ENCODE data around the gene DNAJC10. TPM values are rescaled to one million over a fixed set of nuclear protein-coding genes. Genes with fewer than 3 reads are reported as not detected.
"Not testable (repeated sequence)": the region's sequence is repeated elsewhere in the genome, so short reads cannot be mapped to it uniquely, and the experiment has no call there.

The DNAJC10 gene
- total and polyA plus RNA-seq, 4 experiments from 2014 or later: 52.2 to 62.4 (median 56.9) TPM

GRCh38 chr2:182736856-182737255, 20.8 kb downstream of the DNAJC10 start:
- H3K36me3 Mint-ChIP-seq: peaks cover 33 to 39% of the 10 kb centered on the region in 2 donors
- H3K4me1 ChIP-seq (ENCODE audit: insufficient read depth, low read length); H3K27me3 ChIP-seq (ENCODE audit: insufficient read depth, low read length); H3K9me3 ChIP-seq (ENCODE audit: control insufficient read depth in 1 of 2, low read length in 2 of 2); CTCF ChIA-PET (ENCODE audit: partially characterized antibody); H3K27ac Mint-ChIP-seq; H3K9me3 Mint-ChIP-seq; H3K4me3 ChIP-seq (ENCODE audit: low read length in 2 of 2); H3K36me3 ChIP-seq (ENCODE audit: insufficient read depth, low read length); intact Hi-C loops (cut with micrococcal nuclease); H3K27me3 Mint-ChIP-seq; H3K27ac ChIP-seq (ENCODE audit: low read depth, low read length); H3K4me3 Mint-ChIP-seq; DNase-seq; POLR2A ChIA-PET (ENCODE audit: partially characterized antibody); H3K4me1 Mint-ChIP-seq: not testable (repeated sequence)

- CTCF ChIA-PET (ENCODE audit: partially characterized antibody): no interaction called here
- H3K36me3 ChIP-seq (ENCODE audit: insufficient read depth, low read length): peaks cover 17% of the 10 kb centered on the region
- intact Hi-C loops (cut with micrococcal nuclease): no loop called here
- H3K4me1 ChIP-seq (ENCODE audit: insufficient read depth, low read length): peaks cover 9% of the 10 kb centered on the region
- peak in 4 of 5 donors; percentile 2 to 22 (median 16) for DNase-seq
- Mint-ChIP-seq H3K27ac (no peak overlapping the region), H3K9me3 (peaks cover 0 to 2% (median 0%) of the 10 kb centered on the region in 8 donors), H3K36me3 (peaks cover 53 to 55% of the 10 kb centered on the region in 2 donors), H3K27me3 (no peaks in the 10 kb centered on the region), H3K4me1 (peaks cover 4 to 8% (median 5%) of the 10 kb centered on the region in 4 donors), H3K4me3 (no peak overlapping the region)
- H3K9me3 ChIP-seq (ENCODE audit: control insufficient read depth in 1 of 2, low read length in 2 of 2): no peaks in the 10 kb centered on the region
- H3K27me3 ChIP-seq (ENCODE audit: insufficient read depth, low read length): no peaks in the 10 kb centered on the region
- no peak overlapping the region for H3K27ac ChIP-seq (ENCODE audit: low read depth, low read length)
- POLR2A ChIA-PET (ENCODE audit: partially characterized antibody): no interaction called here
- H3K4me3 ChIP-seq (ENCODE audit: low read length in 2 of 2): no peak overlapping the region
These were observed 24.6 kb downstream of the DNAJC10 start for GRCh38 chr2:182740701-182741100.

- Mint-ChIP-seq H3K27me3 (no peaks in the 10 kb centered on the region), H3K36me3 (peaks cover 57 to 62% of the 10 kb centered on the region in 2 donors), H3K4me3 (no peak overlapping the region), H3K27ac (no peak overlapping the region), H3K9me3 (peaks cover 0 to 3% (median 0%) of the 10 kb centered on the region in 8 donors), H3K4me1 (peaks cover 4 to 8% (median 5%) of the 10 kb centered on the region in 4 donors)
- DNase-seq: no peak
- CTCF ChIA-PET (ENCODE audit: partially characterized antibody): no interaction called here
- no peak overlapping the region for H3K4me3 ChIP-seq (ENCODE audit: low read length in 2 of 2)
- H3K36me3 ChIP-seq (ENCODE audit: insufficient read depth, low read length): peaks cover 15% of the 10 kb centered on the region
- H3K9me3 ChIP-seq (ENCODE audit: control insufficient read depth in 1 of 2, low read length in 2 of 2): no peaks in the 10 kb centered on the region
- no peak overlapping the region for H3K27ac ChIP-seq (ENCODE audit: low read depth, low read length)
- H3K4me1 ChIP-seq (ENCODE audit: insufficient read depth, low read length): peaks cover 9% of the 10 kb centered on the region
- no peaks in the 10 kb centered on the region for H3K27me3 ChIP-seq (ENCODE audit: insufficient read depth, low read length)
- POLR2A ChIA-PET (ENCODE audit: partially characterized antibody): no interaction called here
- intact Hi-C loops (cut with micrococcal nuclease): no loop called here
These were observed 25.6 kb downstream of the DNAJC10 start for GRCh38 chr2:182741620-182742019.

GRCh38 chr2:182744490-182744889, 28.4 kb downstream of the DNAJC10 start:
- H3K9me3 Mint-ChIP-seq: peaks cover 0 to 3% (median 0%) of the 10 kb centered on the region in 8 donors
- Histone ChIP-seq H3K27me3 (ENCODE audit: insufficient read depth, low read length) (no peaks in the 10 kb centered on the region), H3K27ac (ENCODE audit: low read depth, low read length) (no peak overlapping the region), H3K4me3 (ENCODE audit: low read length in 2 of 2) (no peak overlapping the region), H3K9me3 (ENCODE audit: control insufficient read depth in 1 of 2, low read length in 2 of 2) (no peaks in the 10 kb centered on the region), H3K36me3 (ENCODE audit: insufficient read depth, low read length) (peaks cover 8% of the 10 kb centered on the region), H3K4me1 (ENCODE audit: insufficient read depth, low read length) (peaks cover 9% of the 10 kb centered on the region)
- no peak for DNase-seq
- peaks cover 47 to 55% of the 10 kb centered on the region in 2 donors for H3K36me3 Mint-ChIP-seq
- intact Hi-C loops (cut with micrococcal nuclease): no loop called here
- no peak overlapping the region for H3K4me3 Mint-ChIP-seq
- no peaks in the 10 kb centered on the region for H3K27me3 Mint-ChIP-seq
- H3K4me1 Mint-ChIP-seq: peaks cover 4 to 8% (median 5%) of the 10 kb centered on the region in 4 donors
- no peak overlapping the region for H3K27ac Mint-ChIP-seq
- ChIA-PET CTCF (ENCODE audit: partially characterized antibody) (no interaction called here), POLR2A (ENCODE audit: partially characterized antibody) (no interaction called here)

GRCh38 chr2:182745061-182745460, 29.0 kb downstream of the DNAJC10 start:
- Mint-ChIP-seq H3K4me1 (peaks cover 4 to 8% (median 5%) of the 10 kb centered on the region in 4 donors), H3K36me3 (peaks cover 53 to 59% of the 10 kb centered on the region in 2 donors), H3K4me3 (no peak overlapping the region), H3K27me3 (no peaks in the 10 kb centered on the region), H3K27ac (no peak overlapping the region), H3K9me3 (peaks cover 0 to 3% (median 0%) of the 10 kb centered on the region in 8 donors)
- no peak for DNase-seq
- Histone ChIP-seq H3K27ac (ENCODE audit: low read depth, low read length) (no peak overlapping the region), H3K27me3 (ENCODE audit: insufficient read depth, low read length) (no peaks in the 10 kb centered on the region), H3K9me3 (ENCODE audit: control insufficient read depth in 1 of 2, low read length in 2 of 2) (no peaks in the 10 kb centered on the region), H3K4me1 (ENCODE audit: insufficient read depth, low read length) (peaks cover 9% of the 10 kb centered on the region), H3K4me3 (ENCODE audit: low read length in 2 of 2) (no peak overlapping the region), H3K36me3 (ENCODE audit: insufficient read depth, low read length) (peaks cover 8% of the 10 kb centered on the region)
- intact Hi-C loops (cut with micrococcal nuclease): no loop called here
- ChIA-PET CTCF (ENCODE audit: partially characterized antibody) (no interaction called here), POLR2A (ENCODE audit: partially characterized antibody) (no interaction called here)

GRCh38 chr2:182745894-182746293, 29.8 kb downstream of the DNAJC10 start:
- H3K4me1 ChIP-seq (ENCODE audit: insufficient read depth, low read length); H3K27me3 Mint-ChIP-seq; H3K9me3 Mint-ChIP-seq; DNase-seq; H3K9me3 ChIP-seq (ENCODE audit: control insufficient read depth in 1 of 2, low read length in 2 of 2); H3K27me3 ChIP-seq (ENCODE audit: insufficient read depth, low read length); H3K27ac Mint-ChIP-seq; H3K36me3 ChIP-seq (ENCODE audit: insufficient read depth, low read length); intact Hi-C loops (cut with micrococcal nuclease); CTCF ChIA-PET (ENCODE audit: partially characterized antibody); H3K4me3 Mint-ChIP-seq; H3K4me1 Mint-ChIP-seq; H3K27ac ChIP-seq (ENCODE audit: low read depth, low read length); POLR2A ChIA-PET (ENCODE audit: partially characterized antibody); H3K4me3 ChIP-seq (ENCODE audit: low read length in 2 of 2): not testable (repeated sequence)
- H3K36me3 Mint-ChIP-seq: peaks cover 57 to 67% of the 10 kb centered on the region in 2 donors

GRCh38 chr2:182754231-182754630, 38.2 kb downstream of the DNAJC10 start:
- H3K27ac ChIP-seq (ENCODE audit: low read depth, low read length): no peak overlapping the region
- peaks cover 55 to 70% of the 10 kb centered on the region in 2 donors for H3K36me3 Mint-ChIP-seq
- H3K36me3 ChIP-seq (ENCODE audit: insufficient read depth, low read length): peaks cover 29% of the 10 kb centered on the region
- no peaks in the 10 kb centered on the region for H3K27me3 ChIP-seq (ENCODE audit: insufficient read depth, low read length)
- intact Hi-C loops (cut with micrococcal nuclease): no loop called here
- no peaks in the 10 kb centered on the region for H3K27me3 Mint-ChIP-seq
- DNase-seq: no peak
- POLR2A ChIA-PET (ENCODE audit: partially characterized antibody): no interaction called here
- CTCF ChIA-PET (ENCODE audit: partially characterized antibody): no interaction called here
- no peaks in the 10 kb centered on the region for H3K4me1 ChIP-seq (ENCODE audit: insufficient read depth, low read length)
- no peak overlapping the region for H3K4me3 Mint-ChIP-seq
- H3K9me3 ChIP-seq (ENCODE audit: control insufficient read depth in 1 of 2, low read length in 2 of 2): no peaks in the 10 kb centered on the region
- no peak overlapping the region for H3K4me3 ChIP-seq (ENCODE audit: low read length in 2 of 2)
- no peaks in the 10 kb centered on the region for H3K9me3 Mint-ChIP-seq
- no peak overlapping the region for H3K27ac Mint-ChIP-seq
- H3K4me1 Mint-ChIP-seq: peaks cover 0 to under 1% (median 0%) of the 10 kb centered on the region in 4 donors

GRCh38 chr2:182758379-182758778, 42.3 kb downstream of the DNAJC10 start:
- Mint-ChIP-seq H3K27me3 (no peaks in the 10 kb centered on the region), H3K36me3 (peaks cover 49 to 65% of the 10 kb centered on the region in 2 donors), H3K4me3 (no peak overlapping the region), H3K4me1 (peaks cover 0 to 4% (median 2%) of the 10 kb centered on the region in 4 donors), H3K27ac (peak overlapping the region in 1 of 7 donors; percentile 47), H3K9me3 (no peaks in the 10 kb centered on the region)
- H3K4me3 ChIP-seq (ENCODE audit: low read length in 2 of 2): no peak overlapping the region
- no peak overlapping the region for H3K27ac ChIP-seq (ENCODE audit: low read depth, low read length)
- no peaks in the 10 kb centered on the region for H3K4me1 ChIP-seq (ENCODE audit: insufficient read depth, low read length)
- H3K27me3 ChIP-seq (ENCODE audit: insufficient read depth, low read length): no peaks in the 10 kb centered on the region
- ChIA-PET CTCF (ENCODE audit: partially characterized antibody) (no interaction called here), POLR2A (ENCODE audit: partially characterized antibody) (no interaction called here)
- intact Hi-C loops (cut with micrococcal nuclease): no loop called here
- no peaks in the 10 kb centered on the region for H3K9me3 ChIP-seq (ENCODE audit: control insufficient read depth in 1 of 2, low read length in 2 of 2)
- H3K36me3 ChIP-seq (ENCODE audit: insufficient read depth, low read length): peaks cover 52% of the 10 kb centered on the region
- DNase-seq: no peak

All from CD4-positive, alpha-beta memory T cell (primary cell).